Activated T-cell treated with anti-CD3 and anti-CD28 coated beads for 24 hours (primary cell): Measurements from ENCODE around the gene SH3YL1.

ENCODE experiments used
- DNase-seq: peaks from one replicate; pipeline ENCODE4 v3.0.0-alpha.2; 2020; ENCODE audit warnings: low read depth

Gene SH3YL1, protein sequence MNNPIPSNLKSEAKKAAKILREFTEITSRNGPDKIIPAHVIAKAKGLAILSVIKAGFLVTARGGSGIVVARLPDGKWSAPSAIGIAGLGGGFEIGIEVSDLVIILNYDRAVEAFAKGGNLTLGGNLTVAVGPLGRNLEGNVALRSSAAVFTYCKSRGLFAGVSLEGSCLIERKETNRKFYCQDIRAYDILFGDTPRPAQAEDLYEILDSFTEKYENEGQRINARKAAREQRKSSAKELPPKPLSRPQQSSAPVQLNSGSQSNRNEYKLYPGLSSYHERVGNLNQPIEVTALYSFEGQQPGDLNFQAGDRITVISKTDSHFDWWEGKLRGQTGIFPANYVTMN

GRCh38 chr2:263774-264492 lies at the start of gene SH3YL1:
Gene SH3YL1, minus strand, starts transcription at chr2:264032. Its CDS starts 48 bp downstream, at chr2:263984.
- no peak for DNase-seq

DNA sequence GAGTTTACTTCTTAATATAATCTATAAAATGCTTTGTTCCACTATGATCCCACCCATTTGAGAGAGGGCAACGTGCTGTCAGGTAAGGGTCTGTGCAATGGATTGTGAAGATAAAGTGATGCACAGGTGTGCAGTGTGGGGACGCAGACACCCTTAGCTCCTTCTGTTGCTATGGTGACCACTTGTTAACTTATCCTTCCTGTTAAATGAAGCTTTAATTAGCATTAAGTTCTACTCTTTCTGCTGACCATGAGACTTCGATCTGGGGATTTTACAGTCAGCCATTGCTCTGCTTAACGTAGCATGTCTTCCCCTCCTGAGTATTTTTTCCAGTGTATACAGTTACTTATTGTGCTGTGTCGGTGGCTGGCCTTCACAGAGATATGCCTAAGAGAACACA lies 47.2 kb upstream of the SH3YL1 start:
- no peak for DNase-seq

GRCh38 chr2:309954-310510 lies 46.2 kb upstream of the SH3YL1 start:
- DNase-seq = no peak

DNA sequence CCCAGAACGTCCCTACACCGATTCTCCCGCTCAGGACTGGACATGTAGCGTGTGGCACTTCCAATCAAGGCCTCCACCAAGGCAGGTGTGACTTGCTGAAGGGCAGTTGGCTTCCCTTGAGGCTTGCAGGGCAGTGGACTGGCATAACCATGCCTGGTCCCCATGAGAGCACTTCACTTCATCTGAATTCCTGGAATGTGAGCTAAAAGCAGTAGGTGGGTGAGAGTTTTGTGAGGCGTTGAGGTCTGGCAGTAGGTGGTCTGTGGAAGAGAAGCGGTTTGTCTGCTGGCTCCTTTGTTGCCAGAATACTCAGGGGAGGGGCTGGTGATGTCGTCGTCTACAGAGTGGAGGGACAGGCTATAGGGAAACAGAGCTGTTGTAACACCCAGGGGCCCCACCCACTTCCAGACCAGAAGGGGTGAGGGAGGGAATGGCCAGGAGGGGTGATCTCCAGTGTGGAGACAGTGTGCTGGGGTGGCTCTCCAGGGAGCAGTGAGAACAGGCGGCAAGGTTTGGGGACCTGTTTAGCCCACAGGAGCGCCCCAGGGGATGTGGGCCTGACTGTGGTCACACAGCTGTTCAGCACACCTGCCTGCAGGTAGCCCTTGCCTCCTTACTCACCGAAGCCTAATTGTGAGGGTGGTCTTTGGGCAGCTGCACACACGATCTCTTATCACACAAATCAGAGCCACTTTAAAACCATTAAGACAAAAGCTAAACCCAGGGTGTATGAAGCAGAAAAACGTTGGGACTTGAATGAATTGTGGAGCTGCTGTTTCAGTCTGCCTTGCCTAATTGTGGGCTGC lies 45.5 kb upstream of the SH3YL1 start:
- no peak for DNase-seq

DNA sequence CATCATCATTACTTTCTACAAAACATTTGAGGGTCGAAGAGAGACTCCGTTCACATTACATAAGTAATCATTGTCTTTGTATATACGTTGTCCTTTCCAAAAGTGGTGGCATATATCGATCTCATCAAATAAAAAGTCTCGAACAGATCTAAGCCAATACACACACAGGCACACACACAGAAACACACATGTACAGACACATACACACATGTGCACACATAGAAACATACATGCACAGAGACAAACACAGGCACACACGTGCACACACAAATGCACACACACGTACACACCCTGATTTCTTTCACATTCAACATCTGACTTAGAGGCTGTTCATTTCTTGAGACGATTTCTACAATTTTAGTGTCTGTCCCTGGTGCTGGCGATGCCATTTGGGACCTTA lies 41.5 kb upstream of the SH3YL1 start:
- no peak for DNase-seq

DNA sequence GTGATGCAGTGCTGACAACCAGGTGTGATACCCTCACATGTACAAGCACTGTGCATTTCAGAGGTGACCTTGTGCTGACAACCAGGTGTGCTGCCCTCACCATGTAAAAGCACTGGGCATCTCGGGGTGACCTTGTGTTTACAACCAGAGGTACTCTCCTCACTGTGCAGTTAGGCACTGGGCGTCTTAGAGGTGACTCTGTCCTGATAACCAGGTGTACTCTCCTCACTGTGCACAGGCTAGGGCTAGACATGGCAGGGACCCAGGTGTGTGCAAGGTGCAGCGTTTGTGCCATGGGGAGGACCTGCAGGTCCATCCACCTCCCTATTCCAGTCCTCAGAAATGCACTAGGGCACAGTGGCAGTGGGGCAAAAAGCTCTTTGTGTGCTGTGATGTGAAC lies 32.5 kb upstream of the SH3YL1 start:
- DNase-seq = no peak

DNA sequence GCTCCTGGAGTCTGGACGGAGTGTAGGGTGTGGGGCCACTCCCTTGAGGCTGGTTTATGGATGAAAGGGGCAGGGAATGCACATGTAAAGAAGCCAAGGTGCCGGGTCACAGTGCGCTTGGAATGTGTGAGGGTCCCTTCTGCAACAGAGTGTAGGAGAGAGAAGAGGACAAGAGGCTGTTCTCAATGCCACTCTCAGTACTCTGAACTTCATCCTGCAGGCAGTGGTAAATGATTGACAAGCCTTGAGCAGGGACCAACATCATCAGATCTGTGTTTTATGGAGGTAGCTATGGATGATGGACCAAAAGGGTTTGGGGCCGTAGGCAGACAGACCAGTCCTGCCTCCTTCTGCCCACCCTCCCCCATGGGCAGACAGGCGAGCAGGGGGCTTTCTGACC lies 31.3 kb upstream of the SH3YL1 start:
- no peak for DNase-seq

GRCh38 chr2:290090-290722 lies 26.4 kb upstream of the SH3YL1 start:
- no peak for DNase-seq

- DNase-seq = no peak
Observed at GRCh38 chr2:289362-290089, 25.7 kb upstream of the SH3YL1 start.

DNA sequence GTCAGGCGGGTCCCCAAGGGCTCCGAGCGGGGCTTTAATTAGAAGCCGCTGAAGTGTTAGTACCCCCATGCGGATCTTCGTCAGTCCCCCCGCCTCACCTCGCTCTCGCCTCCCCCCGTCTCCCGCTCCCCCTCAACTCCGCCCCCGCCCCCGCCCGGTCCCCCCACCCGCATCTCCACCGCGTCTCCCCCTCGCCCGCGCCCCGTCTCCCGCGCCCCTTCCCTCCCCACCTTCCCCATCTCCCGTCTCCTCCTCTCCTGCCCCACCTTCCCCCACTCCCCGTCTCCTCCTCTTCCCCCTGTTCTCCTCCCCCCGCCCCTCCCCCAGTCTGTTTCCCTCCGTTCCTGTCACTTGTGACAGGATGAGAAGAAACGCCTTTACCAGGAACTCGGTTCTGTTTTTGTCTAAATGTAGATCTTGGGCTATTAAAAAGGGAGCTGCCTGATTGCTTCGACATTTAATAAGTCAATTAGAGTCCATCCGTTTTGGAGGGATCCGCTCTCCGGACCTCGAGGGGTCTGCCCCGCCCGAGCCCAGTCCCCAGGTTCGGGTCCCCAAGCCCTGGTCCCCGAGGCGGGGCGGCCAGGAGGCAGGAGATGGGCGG lies 25.0 kb upstream of the SH3YL1 start:
- DNase-seq = no peak

DNA sequence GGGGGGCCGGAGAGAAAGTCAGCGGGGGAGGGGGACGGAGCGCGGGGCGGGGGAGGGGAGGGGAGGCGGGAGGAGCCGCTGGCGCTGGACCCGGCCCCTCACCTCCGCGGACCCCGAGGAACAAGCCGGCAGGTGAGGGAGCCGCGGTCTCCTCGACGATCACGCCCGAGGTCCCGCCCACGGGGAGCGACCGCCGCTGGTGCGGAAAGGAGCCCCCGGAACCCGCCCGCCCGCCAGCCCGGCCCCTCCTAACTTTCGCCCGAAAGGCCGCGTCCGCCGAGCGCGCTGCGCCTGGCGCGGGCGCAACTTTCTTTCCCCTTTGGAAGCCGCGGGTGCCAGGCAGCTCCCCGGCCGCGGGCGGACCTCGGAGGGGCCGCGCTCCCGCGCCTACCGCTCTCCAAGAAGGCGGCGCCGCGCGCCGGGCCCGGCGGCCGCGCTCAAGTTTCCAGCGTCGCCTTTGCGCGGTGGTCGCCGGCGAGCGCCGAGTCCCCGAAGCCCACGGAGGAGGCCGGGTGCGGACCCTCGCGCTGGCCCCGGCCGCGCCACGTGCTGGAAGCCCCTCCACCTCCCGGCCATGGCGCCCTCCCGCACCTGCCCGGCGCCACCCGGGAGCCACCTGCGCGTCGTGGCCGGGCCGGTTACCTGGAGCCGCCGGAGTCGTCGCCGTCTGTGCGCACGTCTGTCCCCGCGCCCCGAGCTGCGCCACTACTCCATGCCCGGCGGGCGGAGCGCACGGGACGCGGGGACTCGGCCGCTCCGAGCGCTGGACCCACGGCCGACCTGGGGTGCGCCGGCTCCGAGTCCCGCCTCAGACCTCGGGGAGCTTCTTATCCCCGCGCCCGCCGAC lies 24.3 kb upstream of the SH3YL1 start, which contains the start of gene ALKAL2:
ALKAL2 (minus strand) TSS at position 181 of the 847 bp plus-strand sequence. CDS start 256 bp downstream, outside the sequence.
- DNase-seq = no peak

DNA sequence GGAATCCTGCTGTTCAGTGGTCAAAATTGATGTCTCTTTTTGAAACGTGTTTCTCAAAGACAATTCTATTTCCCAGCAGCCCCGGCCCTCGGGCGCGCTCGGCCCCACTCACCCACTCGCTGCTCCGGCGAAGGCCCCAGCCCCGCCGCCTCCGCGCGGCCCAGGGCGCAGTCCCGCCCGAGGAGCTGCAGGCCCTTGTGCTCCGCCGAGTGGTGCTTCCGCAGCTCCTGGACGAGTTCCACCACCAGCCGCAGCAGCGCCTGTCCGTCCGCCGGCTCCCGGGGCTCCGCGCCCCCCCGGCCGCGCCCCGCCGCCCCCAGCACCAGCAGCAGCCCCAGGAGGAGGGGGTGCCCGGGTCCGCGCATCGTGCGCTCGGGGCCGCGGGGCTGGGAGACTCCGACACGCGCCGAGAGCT lies 23.6 kb upstream of the SH3YL1 start:
- no peak for DNase-seq

DNA sequence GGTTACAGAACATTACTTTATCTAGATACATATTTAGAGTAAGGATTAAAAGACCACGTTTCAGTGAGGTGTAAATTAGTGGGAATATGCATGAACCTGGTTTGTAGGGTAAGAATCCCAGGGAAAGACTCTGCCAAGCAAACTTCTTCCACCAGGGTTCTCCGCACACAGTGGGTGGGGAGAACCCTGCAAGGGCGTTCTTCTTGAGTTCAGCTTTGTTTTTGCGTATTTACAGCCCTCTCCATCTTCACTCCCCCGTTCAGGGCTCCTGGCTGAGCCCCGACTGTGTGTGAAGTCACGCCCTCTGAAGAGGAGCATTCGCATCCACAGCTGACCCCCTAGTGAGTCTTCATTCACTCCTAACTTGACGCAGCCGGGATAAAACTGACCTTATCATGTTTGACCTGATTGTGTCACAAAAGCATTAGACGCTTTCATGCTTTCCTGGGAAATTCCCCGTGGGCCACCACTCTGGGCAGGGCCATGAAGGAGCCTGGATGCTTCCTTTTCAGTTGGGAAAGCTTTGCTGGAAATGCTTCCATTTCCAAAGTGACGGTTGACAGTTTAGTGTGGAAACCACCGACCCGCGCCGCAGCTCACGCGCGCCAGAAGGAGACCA lies 23.1 kb upstream of the SH3YL1 start:
- DNase-seq = no peak

DNA sequence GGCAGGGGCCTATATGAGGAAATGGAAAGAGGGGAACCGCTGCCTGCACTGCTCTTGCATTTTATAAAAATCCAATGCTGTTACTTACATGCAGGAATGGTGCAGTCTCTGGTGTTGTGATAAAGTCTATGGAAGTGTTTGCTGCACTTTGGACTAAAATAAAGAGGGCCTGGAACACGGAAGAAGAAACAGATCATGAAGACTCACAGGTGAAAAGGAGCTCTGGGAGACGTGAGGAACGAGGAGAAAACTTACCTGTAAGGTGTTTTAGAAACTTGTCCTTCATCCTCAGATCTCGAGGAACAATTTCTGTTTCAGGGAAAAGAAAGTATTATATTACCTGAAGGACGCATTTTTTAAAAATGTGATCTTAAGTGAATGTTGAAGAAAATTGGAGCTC lies 22.2 kb upstream of the SH3YL1 start:
- no peak for DNase-seq

- no peak for DNase-seq
Observed at GRCh38 chr2:285531-285930, 21.7 kb upstream of the SH3YL1 start.

DNA sequence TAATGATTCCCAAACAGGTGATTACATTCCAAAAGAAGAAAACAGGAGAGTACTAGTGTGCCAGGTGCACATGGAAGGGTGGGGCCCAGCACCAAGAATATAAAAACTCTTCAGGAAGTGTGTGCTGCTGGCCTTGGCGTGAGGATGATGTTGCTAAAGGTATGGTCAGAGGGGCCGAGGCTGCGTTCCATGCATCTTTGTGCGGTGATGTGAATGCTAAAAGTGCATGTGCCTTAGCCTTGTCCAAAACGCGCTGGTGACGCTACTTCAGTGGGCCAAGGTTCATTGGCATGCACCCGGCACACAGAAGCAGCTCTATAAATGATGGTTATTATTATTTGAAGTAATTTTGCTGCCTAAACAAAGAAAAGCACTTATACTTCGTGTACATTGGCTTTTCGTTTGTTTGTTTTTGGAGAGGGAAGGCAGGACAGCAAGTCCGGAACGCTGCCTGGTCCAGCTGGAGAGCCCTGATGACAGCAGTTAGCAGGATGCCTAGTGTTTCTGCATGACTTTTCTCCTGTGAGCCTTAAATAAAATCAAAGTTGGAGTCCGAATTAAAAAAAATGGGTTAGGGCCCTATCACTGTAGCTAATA lies 21.2 kb upstream of the SH3YL1 start:
- no peak for DNase-seq

- DNase-seq = no peak
Observed at GRCh38 chr2:283996-284794, 20.4 kb upstream of the SH3YL1 start.
